Vagina (tissue), 2 donors: Measurements from ENCODE around the gene DCTD. TPM values are rescaled to one million over a fixed set of nuclear protein-coding genes. Genes with fewer than 3 reads are reported as not detected.
"Not testable (repeated sequence)": the region's sequence is repeated elsewhere in the genome, so short reads cannot be mapped to it uniquely, and the experiment has no call there.

Experiments
- DNase-seq, 2 donors: peaks; one replicate each; pipeline ENCODE4 v3.0.0-alpha.2; 2017; ENCODE audit errors: extremely low spot score in 2 of 2
- H3K27ac ChIP-seq: fragments of 200-600 bp; sonication (generic); one replicate; pipeline ENCODE4 v1.5.1; 2019
- H3K27me3 ChIP-seq: fragments of 200-600 bp; sonication (generic); one replicate; pipeline ENCODE4 v1.5.1; 2019
- H3K36me3 ChIP-seq, 2 donors: fragments of 200-600 bp; sonication (generic); one replicate each; pipeline ENCODE4 v1.5.1; 2017 to 2019
- H3K4me1 ChIP-seq: fragments of 200-600 bp; sonication (generic); one replicate; pipeline ENCODE4 v1.5.1; 2019
- H3K4me3 ChIP-seq, 2 donors: fragments of 200-600 bp; sonication (generic); 1 replicate in 1 of 2; 2 replicates in 1 of 2; pipeline ENCODE4 v1.5.1; 2016 to 2019
- H3K9me3 ChIP-seq: fragments of 200-600 bp; sonication (generic); one replicate; pipeline ENCODE4 v1.5.1; 2019
- CTCF ChIP-seq, 3 experiments: fragments of 450-650 bp in 2 of 3; fragments of 200-600 bp in 1 of 3; sonication (generic) in 1 of 3; IDR thresholded peaks; one replicate each; pipeline ENCODE4 v1.5.1; 2017 to 2019; ENCODE audit warnings: antibody characterized with exemption in 3 of 3, mild to moderate bottlenecking in 2 of 3, moderate library complexity in 2 of 3
- POLR2A ChIP-seq, 2 donors: fragments of 450-650 bp; IDR thresholded peaks; one replicate each; pipeline ENCODE4 v1.6.1; 2017; ENCODE audit warnings: antibody characterized with exemption in 2 of 2, mild to moderate bottlenecking in 2 of 2, moderate library complexity in 2 of 2
- POLR2AphosphoS5 ChIP-seq, 2 donors: sonication (generic); formaldehyde crosslinking; IDR thresholded peaks; one replicate each; pipeline ENCODE4 v1.9.0; 2017; ENCODE audit warnings: antibody characterized with exemption in 2 of 2, mild to moderate bottlenecking in 2 of 2, low read depth in 1 of 2; ENCODE audit not compliant: insufficient read depth in 1 of 2
- intact Hi-C: fragments of 100-400 bp; cut with DNase I; formaldehyde crosslinking; loops from one replicate; pipeline ENCODE4 v1.15.1; 2023
- total RNA-seq: library from RNA; depleted of rRNA; stranded (reverse); fragments of >200 nt; gene quantifications from one replicate; pipeline ENCODE4 v1.2.3, GENCODE V29; 2016

DCTD gene
- total RNA-seq, 1 donor from 2014 or later: 40.0 TPM

DNA sequence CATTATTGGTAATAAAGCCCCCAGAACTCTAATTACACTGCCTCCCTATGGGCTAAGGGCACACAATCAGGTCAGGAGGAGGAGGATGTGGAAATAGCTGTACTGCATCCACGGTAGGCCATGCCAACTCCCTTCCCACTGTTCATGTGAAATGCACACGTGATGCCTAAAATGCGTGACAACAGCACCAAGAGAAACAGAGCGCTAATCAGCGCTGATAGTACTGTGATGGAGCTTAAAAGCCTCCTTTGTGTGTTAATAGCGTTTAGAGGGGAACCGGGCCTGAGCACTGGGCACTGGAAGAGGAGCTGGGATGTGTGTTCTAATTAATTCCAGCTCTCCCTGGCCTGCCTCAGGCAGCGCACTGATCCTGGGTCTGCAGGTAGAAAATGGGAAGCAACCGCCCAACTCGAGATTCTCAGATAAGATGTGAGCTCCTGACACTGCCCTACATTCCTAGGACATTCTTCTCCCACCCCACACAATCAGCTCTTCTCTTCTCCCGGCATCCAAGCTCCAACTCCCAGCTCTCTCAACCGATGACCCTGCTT lies 12.9 kb downstream of the DCTD start:
- intact Hi-C loops: no loop called here
- TF ChIP-seq POLR2A (IDR thresholded peaks at IDR 0.05) (no peak), POLR2AphosphoS5 (IDR thresholded peaks at IDR 0.05; ENCODE audit: insufficient read depth in 1 of 2, low read depth in 1 of 2) (no peak), CTCF (IDR thresholded peaks at IDR 0.05) (no peak)
- Histone ChIP-seq H3K4me1 (no peaks in the 10 kb centered on the region), H3K9me3 (no peaks in the 10 kb centered on the region), H3K4me3 (no peak overlapping the region), H3K36me3 (peaks cover 0 to 20% of the 10 kb centered on the region in 2 donors), H3K27ac (no peak overlapping the region), H3K27me3 (no peaks in the 10 kb centered on the region)
- no peak for DNase-seq

DNA sequence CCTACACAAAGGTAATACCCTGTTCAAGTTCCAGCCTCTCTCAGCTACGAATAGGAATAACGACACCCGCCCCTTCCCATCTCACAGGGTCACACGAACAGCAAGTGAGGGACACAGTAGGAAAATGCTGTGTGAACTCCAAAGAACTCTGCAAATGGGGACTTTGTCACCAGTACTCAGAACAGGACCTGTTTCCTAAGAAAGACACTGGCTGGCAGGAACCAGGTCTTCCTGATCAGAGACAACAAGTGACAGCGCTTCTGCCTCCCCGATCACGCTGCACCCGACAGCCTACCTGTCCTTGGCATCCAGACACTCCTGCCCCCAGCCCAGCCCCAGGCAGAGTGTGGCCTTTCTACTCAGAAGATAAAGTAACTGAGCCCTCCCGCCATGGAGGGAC lies 14.2 kb downstream of the DCTD start:
- no peak overlapping the region for H3K27ac ChIP-seq
- intact Hi-C loops: no loop called here
- peaks cover 0 to 21% of the 10 kb centered on the region in 2 donors for H3K36me3 ChIP-seq
- TF ChIP-seq POLR2AphosphoS5 (IDR thresholded peaks at IDR 0.05; ENCODE audit: insufficient read depth in 1 of 2, low read depth in 1 of 2) (no peak), POLR2A (IDR thresholded peaks at IDR 0.05) (no peak), CTCF (IDR thresholded peaks at IDR 0.05) (no peak)
- H3K9me3 ChIP-seq: no peaks in the 10 kb centered on the region
- H3K4me3 ChIP-seq: no peak overlapping the region
- DNase-seq: no peak
- H3K27me3 ChIP-seq: no peaks in the 10 kb centered on the region
- H3K4me1 ChIP-seq: no peaks in the 10 kb centered on the region

GRCh38 chr4:182901337-182901736 lies 15.8 kb downstream of the DCTD start:
- H3K36me3 ChIP-seq: peaks cover 0 to 16% of the 10 kb centered on the region in 2 donors
- no peaks in the 10 kb centered on the region for H3K4me1 ChIP-seq
- no peak for DNase-seq
- no peaks in the 10 kb centered on the region for H3K9me3 ChIP-seq
- H3K27ac ChIP-seq: no peak overlapping the region
- no peak overlapping the region for H3K4me3 ChIP-seq
- no peaks in the 10 kb centered on the region for H3K27me3 ChIP-seq
- intact Hi-C loops: no loop called here
- no peak for TF ChIP-seq CTCF (IDR thresholded peaks at IDR 0.05)
- TF ChIP-seq POLR2AphosphoS5 (IDR thresholded peaks at IDR 0.05; ENCODE audit: insufficient read depth in 1 of 2, low read depth in 1 of 2): no peak
- no peak for TF ChIP-seq POLR2A (IDR thresholded peaks at IDR 0.05)

GRCh38 chr4:182900021-182900420 lies 17.2 kb downstream of the DCTD start:
- H3K27ac ChIP-seq: not testable (repeated sequence)

GRCh38 chr4:182898479-182898799 lies 18.7 kb downstream of the DCTD start:
- no peak for DNase-seq

More at GRCh38 chr4:182900021-182900420, 17.2 kb downstream of the DCTD start:
- H3K4me1 ChIP-seq, H3K9me3 ChIP-seq, H3K27me3 ChIP-seq, H3K4me3 ChIP-seq, intact Hi-C loops, DNase-seq: not testable (repeated sequence)
- peaks cover 0 to 24% of the 10 kb centered on the region in 2 donors for H3K36me3 ChIP-seq

More at GRCh38 chr4:182898479-182898799, 18.7 kb downstream of the DCTD start:
- intact Hi-C loops: no loop called here
- Histone ChIP-seq H3K36me3 (peaks cover 0 to 34% of the 10 kb centered on the region in 2 donors), H3K27me3 (no peaks in the 10 kb centered on the region), H3K27ac (no peak overlapping the region), H3K4me3 (no peak overlapping the region), H3K9me3 (no peaks in the 10 kb centered on the region), H3K4me1 (no peaks in the 10 kb centered on the region)
- TF ChIP-seq POLR2AphosphoS5 (IDR thresholded peaks at IDR 0.05; ENCODE audit: insufficient read depth in 1 of 2, low read depth in 1 of 2) (no peak), POLR2A (IDR thresholded peaks at IDR 0.05) (no peak), CTCF (IDR thresholded peaks at IDR 0.05) (no peak)
